Mammary epithelial cell (primary cell): Measurements from ENCODE around the gene CDH6.

Source experiments
- CTCF ChIP-seq, 2 donors: IDR thresholded peaks in 1 of 2; conservative IDR thresholded peaks in 1 of 2; 2 replicates each; pipeline ENCODE4 v1.5.1; 2011 to 2012; ENCODE audit warnings: inconsistent platforms in 2 of 2, low read length in 2 of 2, mild to moderate bottlenecking in 2 of 2, control low read depth in 1 of 2, low read depth in 1 of 2; ENCODE audit not compliant: insufficient read depth in 1 of 2; ENCODE audit errors: extremely low read depth in 1 of 2
- EZH2 ChIP-seq: IDR thresholded peaks from 2 replicates; pipeline ENCODE4 v1.6.1; 2012; ENCODE audit warnings: low read length, inconsistent platforms, borderline replicate concordance

DNA sequence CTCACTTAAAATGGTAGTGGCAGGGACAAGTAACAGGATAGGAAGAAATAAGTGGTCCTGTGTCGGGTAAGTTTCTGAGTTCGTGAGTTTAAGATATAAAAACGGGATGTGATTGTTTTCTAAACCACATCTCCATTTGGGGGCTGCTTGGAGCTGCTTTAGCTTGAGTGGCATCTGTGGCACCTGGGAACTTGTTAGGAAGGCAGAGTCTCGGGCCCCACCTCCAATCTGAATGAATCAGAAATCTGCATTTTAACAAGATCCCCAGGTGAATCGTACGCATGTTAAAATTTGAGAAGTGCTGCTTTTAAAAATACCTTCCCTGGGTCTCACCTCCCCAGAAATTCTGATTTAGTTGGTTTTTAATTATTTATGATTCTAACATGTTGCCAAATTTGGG lies 78.1 kb downstream of the CDH6 start:
- TF ChIP-seq CTCF (conservative IDR thresholded peaks at IDR 0.05 in 1 of 2, IDR thresholded peaks at IDR 0.05 in 1 of 2; ENCODE audit: extremely low read depth in 1 of 2, insufficient read depth in 1 of 2, low read depth in 1 of 2, low read length in 2 of 2) (no peak), EZH2 (no peak)
